HepG2 (cell line): Measurements from ENCODE around the gene PIGW. TPM values are rescaled to one million over a fixed set of nuclear protein-coding genes. Genes with fewer than 3 reads are reported as not detected.

Experiments
- ATAC-seq: fragments of 200-7000 bp; cut with Tn5 transposase; 3 replicates; pipeline ENCODE4 v1.9.1; 2020; ENCODE audit warnings: mild to moderate bottlenecking, moderate library complexity
- BruUV-seq: library from RNA; stranded (reverse); fragments of 400-500 nt; replicated peaks from 2 replicates; lab custom pipeline; 2021; lab: Mats Ljungman, UMichigan
- CTCF ChIA-PET: fragments of 300-600 bp; formaldehyde crosslinking; extraction: SDS; loops from one replicate; lab custom pipeline; 2021; ENCODE audit warnings: low total read pairs, inconsistent platforms, low intra/inter-chr PET ratio; lab: Yijun Ruan, JAX
- POLR2A ChIA-PET: fragments of 350-600 bp; sonication (Branson Sonifier 250); formaldehyde crosslinking; loops from one replicate; lab custom pipeline; 2020; ENCODE audit warnings: antibody characterized with exemption, inconsistent platforms; lab: Yijun Ruan, JAX
- DNase-seq: peaks from one replicate; pipeline ENCODE4 v3.0.0-alpha.2; 2015; ENCODE audit warnings: low spot score
- FAIRE-seq: peaks from 3 replicates; lab custom pipeline; 2011; peaks lifted over from hg19 to GRCh38; lab: Jason Lieb, UNC
- H2AFZ ChIP-seq: one replicate; pipeline ENCODE4 v1.6.1; 2011; ENCODE audit warnings: low read length, inconsistent platforms
- H3K27ac ChIP-seq: fragments of 300-600 bp; 3 replicates; pipeline ENCODE4 v1.8.0; 2011; ENCODE audit warnings: mixed run types, mild to moderate bottlenecking, mixed read lengths, low read length, inconsistent platforms; ENCODE audit not compliant: insufficient read depth; ENCODE audit errors: extremely low read length
- H3K27me3 ChIP-seq, 2 experiments: fragments of 200-600 bp in 1 of 2; 2 replicates in 1 of 2; 3 replicates in 1 of 2; pipeline versions ENCODE4 v1.6.0 to v1.8.0; 2011; ENCODE audit warnings: low read length in 2 of 2, mild to moderate bottlenecking in 2 of 2, moderate library complexity in 2 of 2, inconsistent platforms in 1 of 2; ENCODE audit not compliant: insufficient read depth in 2 of 2, control insufficient read depth in 1 of 2
- H3K36me3 ChIP-seq, 2 experiments: fragments of 200-600 bp in 1 of 2; replicated peaks in 1 of 2; 2 replicates in 1 of 2; 3 replicates in 1 of 2; pipeline versions ENCODE4 v1.5.1 to v1.8.0; 2011; ENCODE audit warnings: low read length in 2 of 2, inconsistent platforms in 1 of 2; ENCODE audit not compliant: insufficient read depth in 2 of 2, control insufficient read depth in 1 of 2
- H3K4me1 ChIP-seq: 2 replicates; pipeline ENCODE4 v1.5.1; 2012; ENCODE audit warnings: low read length, inconsistent platforms; ENCODE audit not compliant: insufficient read depth
- H3K4me2 ChIP-seq: 2 replicates; pipeline ENCODE4 v1.6.0; 2011; ENCODE audit warnings: low read depth, low read length, inconsistent platforms
- H3K4me3 ChIP-seq, 3 experiments: fragments of 200-600 bp in 1 of 3; sonication (generic), shearing (Covaris generic) in 1 of 3; replicated peaks in 1 of 3; 2 replicates each; pipeline ENCODE4 v1.5.1; 2011 to 2016; ENCODE audit warnings: low read length in 3 of 3, inconsistent platforms in 2 of 3, low read depth in 2 of 3, mild to moderate bottlenecking in 2 of 3, control low read depth in 1 of 3, mixed read lengths in 1 of 3; ENCODE audit not compliant: insufficient read depth in 1 of 3
- H3K79me2 ChIP-seq: one replicate; pipeline ENCODE4 v1.6.1; 2011; ENCODE audit warnings: low read length, inconsistent platforms; ENCODE audit not compliant: insufficient read depth
- H3K9ac ChIP-seq: 2 replicates; pipeline ENCODE4 v1.6.0; 2011; ENCODE audit warnings: mild to moderate bottlenecking, low read depth, low read length, inconsistent platforms; ENCODE audit not compliant: insufficient read depth
- H3K9me3 ChIP-seq: 2 replicates; pipeline ENCODE4 v1.5.1; 2012; ENCODE audit warnings: mild to moderate bottlenecking, low read length
- H4K20me1 ChIP-seq: 2 replicates; pipeline ENCODE4 v1.6.0; 2011; ENCODE audit warnings: inconsistent platforms, mild to moderate bottlenecking, low read length, moderate library complexity; ENCODE audit not compliant: insufficient read depth
- BRCA1 ChIP-seq: sonication (generic); formaldehyde crosslinking; IDR thresholded peaks from 2 replicates; pipeline ENCODE4 v1.4.0; 2020; ENCODE audit warnings: missing genetic modification reagents
- E2F1 ChIP-seq: sonication (generic); formaldehyde crosslinking; IDR thresholded peaks from 2 replicates; pipeline ENCODE4 v1.5.0; 2020; ENCODE audit warnings: missing genetic modification reagents
- GABPB1 ChIP-seq: IDR thresholded peaks from 2 replicates; pipeline ENCODE4 v1.6.1; 2016; ENCODE audit warnings: mild to moderate bottlenecking, missing genetic modification reagents, moderate library complexity, missing compliant biosample characterization
- IKZF4 ChIP-seq: sonication (generic); formaldehyde crosslinking; IDR thresholded peaks from 2 replicates; pipeline ENCODE4 v1.5.1; 2020; ENCODE audit warnings: borderline replicate concordance, mild to moderate bottlenecking, low read depth, missing genetic modification reagents; ENCODE audit errors: not compliant biosample characterization
- IRX3 ChIP-seq: sonication (generic); formaldehyde crosslinking; IDR thresholded peaks from 2 replicates; pipeline ENCODE4 v1.8.1; 2023; ENCODE audit warnings: mild to moderate bottlenecking, low read depth, missing genetic modification reagents, borderline replicate concordance
- JUNB ChIP-seq: sonication (generic); formaldehyde crosslinking; IDR thresholded peaks from 2 replicates; pipeline ENCODE4 v1.8.0; 2022; ENCODE audit warnings: missing genetic modification reagents, mild to moderate bottlenecking, borderline replicate concordance
- NAIF1 ChIP-seq: sonication (generic); formaldehyde crosslinking; IDR thresholded peaks from 2 replicates; pipeline ENCODE4 v1.5.0; 2020; ENCODE audit warnings: mild to moderate bottlenecking, missing genetic modification reagents, borderline replicate concordance
- NFATC3 ChIP-seq: sonication (generic); formaldehyde crosslinking; IDR thresholded peaks from 2 replicates; pipeline ENCODE4 v1.5.1; 2020; ENCODE audit warnings: mild to moderate bottlenecking, missing genetic modification reagents
- SAP130 ChIP-seq: IDR thresholded peaks from 2 replicates; pipeline ENCODE4 v1.6.1; 2016; ENCODE audit warnings: low read depth
- TRIM22 ChIP-seq: fragments of 450-650 bp; IDR thresholded peaks from 2 replicates; pipeline ENCODE4 v1.6.1; 2017
- ZNF276 ChIP-seq: sonication (generic); formaldehyde crosslinking; IDR thresholded peaks from 2 replicates; pipeline ENCODE4 v1.4.0; 2020; ENCODE audit warnings: mild to moderate bottlenecking, low read depth, missing genetic modification reagents
- ZNF709 ChIP-seq: sonication (generic); formaldehyde crosslinking; IDR thresholded peaks from 2 replicates; pipeline ENCODE4 v1.5.0; 2020; ENCODE audit warnings: mild to moderate bottlenecking, missing genetic modification reagents
- ZNF841 ChIP-seq: sonication (generic); formaldehyde crosslinking; IDR thresholded peaks from 2 replicates; pipeline ENCODE4 v1.8.1; 2023; ENCODE audit warnings: missing genetic modification reagents, borderline replicate concordance
- ZNF879 ChIP-seq: sonication (generic); formaldehyde crosslinking; IDR thresholded peaks from 2 replicates; pipeline ENCODE4 v1.8.1; 2023; ENCODE audit warnings: missing genetic modification reagents
- WGBS: methylation state at CpG from one replicate; pipeline ENCODE4 v1.1.6; 2017; ENCODE audit warnings: low lambda C conversion rate; 5-methylcytosine and 5-hydroxymethylcytosine counted together
- in situ Hi-C: cut with HindIII; loops from 2 replicates; pipeline ENCODE4 v1.10.0; 2017; ENCODE audit warnings: low pct_unique_long_range_greater_than_20kb; ENCODE audit not compliant: extremely low pct_ligation_motif_present
- intact Hi-C: fragments of 100-400 bp; cut with micrococcal nuclease; formaldehyde crosslinking; loops from one replicate; pipeline ENCODE4 v1.10.0; 2022; ENCODE audit not compliant: unreplicated experiment
- polyA plus RNA-seq, 8 experiments: library from polyadenylated mRNA; depleted of rRNA in 3 of 8; stranded (reverse) in 7 of 8; unstranded in 1 of 8; fragments of >200 nt; fragmentation: Illumina TruSeq in 4 of 8; extraction: Trizol in 4 of 8; gene quantifications; 2 replicates each; pipeline versions ENCODE4 v1.2.1 to v1.2.3, GENCODE V29; 2011 to 2016; ENCODE audit warnings: low read depth in 4 of 8, missing spikeins in 1 of 8, mixed read lengths in 1 of 8; ENCODE audit not compliant: insufficient read depth in 1 of 8
- total RNA-seq, 5 experiments: library from RNA; depleted of rRNA; stranded (reverse); fragments of >200 nt; fragmentation: Illumina TruSeq; extraction: Trizol; gene quantifications; 2 replicates each; pipeline ENCODE4 v1.2.3, GENCODE V29; 2016; ENCODE audit warnings: low read depth in 1 of 5
- TF ChIP-seq, protein P1 (sequence below): sonication (generic); formaldehyde crosslinking; IDR thresholded peaks from 2 replicates; pipeline ENCODE4 v1.8.0; 2022; ENCODE audit warnings: mild to moderate bottlenecking, missing genetic modification reagents, moderate library complexity
- TF ChIP-seq, protein P2 (sequence below): sonication (generic); formaldehyde crosslinking; IDR thresholded peaks from 2 replicates; pipeline ENCODE4 v1.4.0; 2020; ENCODE audit warnings: low read depth, mild to moderate bottlenecking, missing genetic modification reagents
- TF ChIP-seq, protein P3 (sequence below): sonication (generic); formaldehyde crosslinking; conservative IDR thresholded peaks from 2 replicates; pipeline ENCODE4 v1.8.0; 2022; ENCODE audit warnings: mild to moderate bottlenecking, moderate library complexity, missing genetic modification reagents

PIGW gene
- total and polyA plus RNA-seq, 2 of the 13 experiments (the other 11 are each of a cell fraction or from before 2014, with no cell fraction given) = 9.0 to 24.0 TPM

DNA sequence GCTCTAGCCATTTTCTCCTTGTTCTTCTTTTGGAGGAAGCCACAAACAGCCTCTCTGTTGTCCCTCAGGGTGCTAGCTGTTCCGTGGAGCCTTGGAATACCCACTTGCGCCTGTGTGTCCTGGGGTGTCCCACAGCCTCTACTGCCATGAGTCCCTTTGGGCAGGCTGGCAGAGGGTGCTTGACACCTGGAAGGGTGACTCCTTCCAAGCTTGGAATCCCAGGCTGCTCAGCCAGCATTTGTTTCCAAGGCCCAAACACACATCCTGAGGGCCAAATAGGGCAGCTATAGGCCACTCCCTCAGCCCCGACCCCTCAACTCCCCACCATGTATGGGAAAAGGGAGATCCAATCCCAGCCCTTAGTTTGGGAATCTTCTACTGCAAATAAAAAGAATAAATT, 33.4 kb upstream of the PIGW start (continued):
- no peak for TF ChIP-seq E2F1
- TF ChIP-seq NFATC3 = no peak
- TF ChIP-seq, protein P1, sequence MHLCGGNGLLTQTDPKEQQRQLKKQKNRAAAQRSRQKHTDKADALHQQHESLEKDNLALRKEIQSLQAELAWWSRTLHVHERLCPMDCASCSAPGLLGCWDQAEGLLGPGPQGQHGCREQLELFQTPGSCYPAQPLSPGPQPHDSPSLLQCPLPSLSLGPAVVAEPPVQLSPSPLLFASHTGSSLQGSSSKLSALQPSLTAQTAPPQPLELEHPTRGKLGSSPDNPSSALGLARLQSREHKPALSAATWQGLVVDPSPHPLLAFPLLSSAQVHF = no peak
- TF ChIP-seq NAIF1 (CRISPR knock-in tag) = no peak
- no peak for TF ChIP-seq GABPB1 (CRISPR knock-in tag)

GRCh38 chr17:36501963-36502362, 32.8 kb upstream of the PIGW start:
- Histone ChIP-seq H3K4me3 (no peak overlapping the region), H3K9me3 (no peaks in the 10 kb centered on the region), H3K79me2 (no peaks in the 10 kb centered on the region), H2AFZ (no peak overlapping the region), H3K27ac (no peak overlapping the region), H4K20me1 (no peaks in the 10 kb centered on the region), H3K4me2 (no peak overlapping the region), H3K9ac (no peak overlapping the region), H3K27me3 (no peaks in the 10 kb centered on the region), H3K4me1 (peaks cover 15% of the 10 kb centered on the region), H3K36me3 (peaks cover 33 to 67% of the 10 kb centered on the region in 2 experiments)
- ChIA-PET CTCF (no interaction called here), POLR2A (no interaction called here)
- ATAC-seq (no peak), FAIRE-seq (no peak), DNase-seq (no peak)
- WGBS = 100% methylated on average over 5 of the region's 6 CpGs
- no TSS peak for BruUV-seq
- in situ Hi-C loops = no loop called here
- intact Hi-C loops = no loop called here
- TF ChIP-seq, protein P2, sequence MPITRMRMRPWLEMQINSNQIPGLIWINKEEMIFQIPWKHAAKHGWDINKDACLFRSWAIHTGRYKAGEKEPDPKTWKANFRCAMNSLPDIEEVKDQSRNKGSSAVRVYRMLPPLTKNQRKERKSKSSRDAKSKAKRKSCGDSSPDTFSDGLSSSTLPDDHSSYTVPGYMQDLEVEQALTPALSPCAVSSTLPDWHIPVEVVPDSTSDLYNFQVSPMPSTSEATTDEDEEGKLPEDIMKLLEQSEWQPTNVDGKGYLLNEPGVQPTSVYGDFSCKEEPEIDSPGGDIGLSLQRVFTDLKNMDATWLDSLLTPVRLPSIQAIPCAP (CRISPR knock-in tag) = no peak
- no peak for TF ChIP-seq ZNF276 (CRISPR knock-in tag)
- no peak for TF ChIP-seq JUNB (CRISPR knock-in tag)
- TF ChIP-seq IKZF4 = no peak
- TF ChIP-seq, protein P3, sequence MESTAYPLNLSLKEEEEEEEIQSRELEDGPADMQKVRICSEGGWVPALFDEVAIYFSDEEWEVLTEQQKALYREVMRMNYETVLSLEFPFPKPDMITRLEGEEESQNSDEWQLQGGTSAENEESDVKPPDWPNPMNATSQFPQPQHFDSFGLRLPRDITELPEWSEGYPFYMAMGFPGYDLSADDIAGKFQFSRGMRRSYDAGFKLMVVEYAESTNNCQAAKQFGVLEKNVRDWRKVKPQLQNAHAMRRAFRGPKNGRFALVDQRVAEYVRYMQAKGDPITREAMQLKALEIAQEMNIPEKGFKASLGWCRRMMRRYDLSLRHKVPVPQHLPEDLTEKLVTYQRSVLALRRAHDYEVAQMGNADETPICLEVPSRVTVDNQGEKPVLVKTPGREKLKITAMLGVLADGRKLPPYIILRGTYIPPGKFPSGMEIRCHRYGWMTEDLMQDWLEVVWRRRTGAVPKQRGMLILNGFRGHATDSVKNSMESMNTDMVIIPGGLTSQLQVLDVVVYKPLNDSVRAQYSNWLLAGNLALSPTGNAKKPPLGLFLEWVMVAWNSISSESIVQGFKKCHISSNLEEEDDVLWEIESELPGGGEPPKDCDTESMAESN (CRISPR knock-in tag) = no peak
- no peak for TF ChIP-seq ZNF709 (CRISPR knock-in tag)
- no peak for TF ChIP-seq SAP130 (CRISPR knock-in tag)
- no peak for TF ChIP-seq TRIM22
- no peak for TF ChIP-seq ZNF841
- no peak for TF ChIP-seq IRX3 (CRISPR knock-in tag)
- TF ChIP-seq ZNF879 (CRISPR knock-in tag) = no peak
- no peak for TF ChIP-seq BRCA1 (CRISPR knock-in tag)
